Measurements from ENCODE around the gene AIG1.

AIG1 gene

DNA sequence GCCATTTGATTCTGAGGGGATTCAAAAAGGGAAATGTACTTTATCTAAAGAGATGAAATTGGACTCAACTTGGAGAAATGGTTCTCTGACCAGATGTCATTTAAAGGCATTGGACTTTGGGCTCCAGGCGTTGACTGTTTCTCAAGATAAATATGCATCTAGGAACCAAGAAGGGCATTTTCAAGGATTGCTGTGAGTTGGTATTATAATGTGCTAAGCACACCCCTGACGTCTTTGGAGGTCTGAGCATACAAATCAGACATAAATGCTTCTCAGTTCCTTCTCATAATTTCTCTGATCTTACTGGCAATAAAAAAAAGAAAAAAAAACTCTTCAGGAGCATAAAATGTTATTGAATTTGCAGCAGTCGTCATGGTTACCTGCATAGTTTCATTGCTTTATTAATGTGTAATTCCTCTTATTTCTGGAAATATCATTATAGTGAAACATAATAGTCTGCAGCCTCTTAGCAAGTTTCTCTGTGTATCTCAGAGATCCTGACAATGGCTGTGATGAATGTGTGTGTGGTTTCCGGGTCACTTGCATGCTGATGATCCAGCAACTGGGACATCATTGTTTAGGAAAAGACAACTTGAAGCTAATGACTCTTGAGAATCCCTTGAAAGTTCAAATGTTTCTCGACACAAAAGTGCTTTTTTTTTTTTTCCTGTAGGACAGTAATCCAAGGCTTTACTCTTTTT, 136.0 kb downstream of the AIG1 start:
- no peak for DNase-seq (ENCODE audit: low read depth)

DNA sequence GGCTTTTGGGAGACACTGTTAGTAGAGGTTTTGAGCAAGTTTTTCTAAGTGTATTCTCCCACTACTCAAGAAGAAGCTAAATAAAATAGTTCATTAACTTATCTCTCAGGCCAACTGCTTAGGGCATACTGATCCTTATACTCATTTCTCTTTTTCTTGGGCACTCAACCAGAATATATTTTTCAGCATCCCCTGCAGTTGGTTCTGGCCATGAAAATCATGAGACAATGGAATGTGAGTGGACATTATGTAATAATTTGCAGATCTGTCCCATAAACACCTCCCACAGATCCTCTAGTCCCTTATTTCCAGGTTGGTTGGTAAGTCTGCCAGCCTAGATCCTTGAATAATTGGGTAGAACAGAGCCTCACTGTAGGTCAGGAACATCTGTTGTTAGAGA, 136.7 kb downstream of the AIG1 start:
- no peak for DNase-seq (ENCODE audit: low read depth)

DNA sequence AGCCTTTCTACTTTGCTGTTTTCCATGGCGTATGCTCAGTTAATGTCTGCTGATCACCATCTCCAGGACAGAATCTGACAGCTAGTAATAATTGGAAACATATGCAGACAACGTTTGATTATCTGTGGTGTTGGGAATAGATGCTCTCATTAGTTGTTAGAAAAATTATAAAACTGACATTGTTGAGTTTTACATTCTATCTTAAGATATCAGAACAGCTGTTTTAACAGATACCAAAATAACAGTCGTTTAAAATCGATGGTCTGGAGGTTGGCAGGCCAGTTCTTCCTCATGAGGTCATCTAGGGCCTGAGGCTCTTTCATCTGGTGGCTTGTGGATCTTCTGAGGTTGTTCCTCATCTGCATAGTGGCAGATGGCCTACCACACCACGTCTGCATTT, 137.6 kb downstream of the AIG1 start:
- DNase-seq (ENCODE audit: low read depth) = no peak

DNA sequence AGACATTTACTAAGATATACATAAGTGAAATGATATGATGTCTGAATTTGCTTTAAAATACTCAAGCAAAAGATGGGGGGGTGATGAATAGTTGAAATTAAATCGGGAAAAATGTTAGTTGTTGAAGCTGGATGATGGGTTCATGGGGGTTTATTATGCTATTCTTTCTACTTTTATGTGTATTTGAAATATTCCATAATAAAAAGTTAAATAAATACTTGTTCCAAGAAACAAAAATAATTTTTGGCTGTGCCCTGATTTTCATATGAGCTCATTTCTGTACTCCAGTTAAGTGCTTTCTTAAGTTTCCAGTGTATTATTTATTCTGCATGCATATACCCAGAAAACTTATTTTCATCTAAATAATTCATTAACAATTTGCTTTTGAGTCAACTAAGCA, 138.6 kb downstream of the AIG1 start:
- no peak for DNase-seq (ENCODE audit: low read depth)

DNA sequence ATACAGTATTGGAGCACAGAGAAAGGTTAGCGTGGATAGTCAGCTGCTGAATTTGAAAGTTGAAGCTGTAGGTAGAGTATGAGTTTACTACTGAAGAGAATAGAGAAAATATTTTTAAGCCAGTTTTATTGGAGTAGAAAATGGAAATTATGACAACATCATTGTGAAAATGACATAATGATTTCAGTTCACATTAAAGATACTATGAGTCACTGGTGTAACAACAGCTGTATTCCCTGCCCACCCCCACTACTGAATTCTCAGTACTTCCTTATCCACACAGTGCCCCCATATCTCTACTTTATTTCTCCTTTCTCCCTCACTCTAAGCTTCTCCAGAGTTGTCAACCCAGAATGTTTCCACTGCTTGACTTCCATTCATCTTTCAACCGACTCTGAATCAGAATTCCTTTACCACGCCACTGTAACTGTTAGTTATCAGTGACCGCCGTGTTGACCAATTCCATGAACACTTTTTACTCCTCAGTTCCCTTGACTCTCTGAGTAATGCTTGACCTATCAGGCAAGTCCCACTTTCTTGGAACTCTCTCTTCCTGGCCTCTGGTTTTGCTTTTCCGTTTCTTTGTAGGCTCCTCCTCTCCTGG, 139.6 kb downstream of the AIG1 start:
- DNase-seq (ENCODE audit: low read depth) = no peak

DNA sequence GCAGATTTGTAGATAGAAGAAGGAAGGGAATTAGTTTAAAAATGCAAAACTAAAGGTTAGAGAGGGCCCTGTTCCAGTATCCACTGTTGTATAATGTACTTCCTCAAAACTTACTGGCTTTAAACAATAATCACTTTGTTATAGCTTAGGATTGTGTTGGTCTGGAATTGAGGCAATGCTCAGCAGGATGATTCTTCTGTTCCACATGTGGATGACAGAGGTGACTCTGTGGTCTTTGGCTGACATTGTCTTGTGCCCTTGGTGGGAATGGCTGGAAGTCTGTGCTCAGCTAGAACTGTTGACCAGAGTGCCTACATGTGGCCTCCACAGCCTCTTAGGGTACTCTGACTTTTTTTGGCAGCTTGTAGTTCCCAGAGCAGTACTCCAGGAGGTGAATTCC, 143.4 kb downstream of the AIG1 start:
- DNase-seq (ENCODE audit: low read depth) = no peak

DNA sequence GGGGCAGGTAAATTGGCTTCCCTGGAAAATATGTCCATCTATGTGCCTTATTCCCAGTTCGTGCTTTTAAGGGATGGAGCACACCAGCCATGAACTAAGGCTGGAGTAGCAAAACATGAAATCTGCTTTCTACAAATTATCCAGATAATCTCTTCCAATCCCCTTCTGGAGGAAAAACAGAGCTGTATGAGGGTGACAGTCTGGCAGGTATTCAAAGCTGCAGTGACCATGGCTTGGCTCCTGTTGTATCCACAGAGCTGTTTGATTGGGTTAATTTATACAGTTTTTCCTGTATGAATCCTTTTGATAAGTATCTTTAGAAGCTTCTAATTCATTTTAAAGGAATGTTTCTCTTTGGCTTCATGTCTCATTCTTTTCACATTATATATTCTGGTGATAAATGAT, 144.4 kb downstream of the AIG1 start:
- no peak for DNase-seq (ENCODE audit: low read depth)

DNA sequence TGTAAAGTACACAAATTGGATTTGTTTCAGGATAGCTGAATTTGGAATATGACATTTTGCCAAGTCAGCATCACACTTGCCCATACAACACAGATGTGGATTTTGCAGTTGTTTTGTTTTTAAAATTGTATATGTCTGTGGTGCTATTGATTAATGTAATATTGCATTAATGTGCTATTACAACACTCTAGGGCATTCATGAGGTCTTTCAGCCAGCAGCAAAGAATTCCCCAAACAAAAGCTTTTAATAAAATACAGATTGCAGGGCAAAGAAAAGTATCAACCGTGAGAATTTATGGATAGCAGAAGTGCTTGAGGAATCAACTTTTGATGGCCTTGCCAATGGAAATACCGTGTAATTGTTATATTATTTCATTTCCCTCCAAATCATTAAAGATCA, 144.9 kb downstream of the AIG1 start:
- DNase-seq (ENCODE audit: low read depth) = no peak

DNA sequence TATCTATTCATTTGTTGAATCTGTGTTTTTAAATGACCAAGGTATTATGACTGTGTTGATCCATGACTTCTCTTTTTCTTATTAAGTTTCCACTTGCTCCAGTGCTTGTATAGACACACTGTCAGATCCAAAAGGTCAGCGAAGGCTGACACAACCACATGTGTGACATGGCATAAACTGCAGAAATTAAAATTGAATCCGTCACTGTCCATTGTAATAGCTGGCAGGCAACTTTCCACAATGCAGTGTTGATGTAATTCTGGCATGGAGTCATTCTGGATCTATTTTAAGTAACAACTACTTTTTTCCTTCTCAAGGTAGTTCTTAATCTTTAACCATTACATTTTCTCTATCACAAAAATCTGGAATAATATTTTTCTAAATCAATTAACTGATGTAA, 145.3 kb downstream of the AIG1 start:
- no peak for DNase-seq (ENCODE audit: low read depth)

DNA sequence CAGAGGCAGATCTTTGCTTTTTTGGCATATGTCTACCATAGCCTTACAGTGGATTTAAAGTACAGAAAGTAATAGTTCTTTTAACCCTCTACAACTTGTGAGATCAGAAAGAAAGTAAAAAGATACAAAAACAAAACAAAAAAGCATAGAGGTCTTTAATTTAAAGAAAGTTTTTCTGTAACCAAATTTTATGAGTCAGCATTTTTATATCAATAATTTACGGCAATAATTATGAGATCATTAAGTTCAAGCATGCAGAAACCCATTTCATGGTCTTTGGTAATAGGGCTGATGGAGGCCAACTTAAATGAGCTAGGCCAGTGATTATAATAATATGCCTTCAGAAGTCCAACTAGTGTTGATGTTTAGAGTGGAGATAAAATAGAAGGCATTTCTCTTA, 145.9 kb downstream of the AIG1 start:
- DNase-seq (ENCODE audit: low read depth) = no peak

DNA sequence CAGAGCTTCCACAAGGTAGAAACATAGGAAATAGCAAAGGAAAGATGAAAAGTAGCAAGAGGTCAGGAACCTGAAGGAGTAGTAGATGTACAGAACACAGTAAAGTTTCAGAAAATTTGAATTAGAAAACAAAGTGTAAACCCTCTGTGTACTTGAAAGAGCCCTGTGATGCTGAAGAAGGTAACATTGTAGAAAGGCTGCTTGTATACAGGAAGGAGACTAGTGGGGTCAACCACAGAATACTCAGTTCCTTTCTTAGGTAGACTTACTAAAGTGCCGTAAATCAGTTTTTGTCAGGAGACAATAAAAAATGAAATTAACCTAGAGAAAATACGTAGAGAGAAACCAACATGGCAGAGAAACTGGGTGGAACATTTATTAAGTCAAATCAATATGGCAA, 149.7 kb downstream of the AIG1 start:
- DNase-seq (ENCODE audit: low read depth) = no peak

DNA sequence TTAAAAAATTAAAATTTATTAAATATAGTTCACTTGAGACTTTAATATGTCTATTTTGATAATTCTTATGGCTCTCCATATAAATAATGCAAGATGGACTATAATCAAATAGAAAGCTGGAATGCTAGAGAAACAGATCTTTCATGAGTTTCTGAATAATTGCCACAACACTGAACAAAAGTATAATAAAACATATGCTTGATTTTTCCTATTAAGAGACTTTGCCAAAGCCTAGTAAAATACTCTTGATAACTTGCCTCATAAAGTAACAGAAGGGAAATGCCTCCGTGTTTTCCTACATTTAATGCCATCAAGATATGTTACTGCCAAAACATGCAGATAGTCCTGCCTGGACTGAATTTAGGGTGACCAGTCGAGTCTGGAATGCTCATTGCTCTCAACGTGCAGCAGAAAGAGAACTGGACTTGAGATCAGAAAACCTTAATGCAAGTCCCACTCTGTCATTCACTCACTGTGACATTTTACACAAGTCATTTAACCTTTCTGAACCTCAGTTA, 153.2 kb downstream of the AIG1 start:
- no peak for DNase-seq (ENCODE audit: low read depth)

DNA sequence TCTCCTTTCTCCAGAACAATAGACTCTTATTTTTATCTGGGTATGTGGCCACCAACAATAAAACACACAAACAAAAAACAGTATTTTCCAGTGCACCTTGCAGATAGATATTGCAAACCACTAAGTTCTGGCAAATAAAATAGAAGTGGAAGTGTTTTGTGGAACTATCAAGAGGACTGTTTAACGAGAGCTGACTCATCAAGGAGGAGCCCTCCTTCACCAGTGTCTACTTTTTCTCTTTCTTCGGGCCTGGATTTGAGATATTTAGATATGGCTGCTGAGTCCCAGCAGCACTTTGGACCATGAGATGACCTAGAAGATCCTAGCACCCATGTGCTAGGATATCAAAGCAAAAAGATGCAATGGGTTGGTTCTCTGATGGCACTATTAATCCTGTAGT, 154.7 kb downstream of the AIG1 start:
- DNase-seq (ENCODE audit: low read depth) = no peak

DNA sequence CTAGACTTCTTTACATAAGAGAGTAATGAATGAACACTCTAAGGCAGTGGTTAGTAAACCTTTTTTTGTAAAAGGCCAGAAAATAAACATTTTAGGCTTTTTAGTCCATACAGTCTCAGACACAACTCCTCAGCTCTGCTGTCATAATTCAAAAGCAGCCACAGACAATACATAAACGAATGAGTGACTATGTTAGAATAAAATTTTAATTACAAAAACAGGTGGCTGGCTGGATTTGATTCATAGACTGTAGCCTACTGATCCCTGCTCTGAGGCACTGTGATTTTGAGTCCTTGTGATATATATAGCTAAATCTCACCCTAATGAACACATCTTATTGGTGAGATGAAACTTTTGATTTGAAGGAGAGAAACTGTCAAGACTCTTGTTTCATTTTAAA, 155.1 kb downstream of the AIG1 start:
- DNase-seq (ENCODE audit: low read depth) = no peak

DNA sequence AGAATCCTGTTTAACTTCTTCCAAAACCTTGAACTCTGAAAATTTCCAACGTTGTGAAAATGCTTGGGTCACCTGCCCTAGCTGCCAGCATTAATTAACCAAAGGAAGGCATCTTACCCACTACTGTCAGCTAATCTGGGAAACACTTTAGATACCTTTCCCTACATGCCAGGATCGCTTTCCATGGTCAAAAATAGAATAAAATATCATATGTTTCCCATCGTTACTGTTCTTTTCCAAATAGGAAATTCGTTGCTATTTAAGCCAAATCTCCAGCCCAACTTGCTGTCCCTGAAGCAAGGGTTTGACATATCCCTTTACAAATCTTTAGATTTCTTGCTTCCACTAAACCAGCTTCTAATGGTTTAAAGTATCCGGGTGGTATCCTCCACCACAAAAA, 157.5 kb downstream of the AIG1 start:
- no peak for DNase-seq (ENCODE audit: low read depth)

DNA sequence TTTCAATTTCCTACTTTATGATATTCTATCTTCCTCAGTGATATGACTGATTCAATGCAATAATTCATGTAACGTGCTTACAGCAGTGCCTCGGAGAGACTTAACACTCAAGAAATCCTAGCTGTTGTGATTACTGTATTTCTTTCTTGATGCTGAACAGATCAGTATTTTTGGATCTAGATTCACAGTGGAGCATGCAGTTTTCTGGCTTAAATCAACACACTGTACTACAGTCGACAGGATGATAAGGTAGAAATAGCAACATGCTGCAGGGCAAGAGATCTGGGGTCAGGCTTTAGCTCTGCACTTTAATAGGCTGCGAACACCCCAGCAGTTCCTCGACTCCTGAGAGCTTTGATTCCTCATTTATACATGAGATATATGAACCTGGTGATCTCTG, 161.0 kb downstream of the AIG1 start:
- DNase-seq (ENCODE audit: low read depth) = no peak

DNA sequence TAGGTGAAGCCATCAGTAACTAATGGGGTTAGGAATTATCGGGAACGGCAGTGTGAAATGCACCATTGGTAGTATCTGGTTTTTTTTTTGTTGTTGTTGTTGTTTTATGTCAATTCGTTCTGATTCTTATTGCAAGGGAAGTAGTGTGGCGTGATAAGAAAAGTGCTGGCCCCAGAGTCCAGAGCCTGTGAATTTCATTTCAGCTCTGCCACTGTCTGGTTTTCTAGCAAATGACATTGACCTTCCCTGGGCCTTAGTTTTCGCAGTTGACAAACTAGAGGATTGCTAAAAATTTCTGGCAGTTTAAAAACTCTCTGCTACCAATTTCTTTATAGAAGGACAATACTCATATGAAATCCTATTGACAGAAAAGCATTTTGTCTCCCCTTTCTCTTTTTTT, 161.6 kb downstream of the AIG1 start:
- DNase-seq (ENCODE audit: low read depth) = no peak

DNA sequence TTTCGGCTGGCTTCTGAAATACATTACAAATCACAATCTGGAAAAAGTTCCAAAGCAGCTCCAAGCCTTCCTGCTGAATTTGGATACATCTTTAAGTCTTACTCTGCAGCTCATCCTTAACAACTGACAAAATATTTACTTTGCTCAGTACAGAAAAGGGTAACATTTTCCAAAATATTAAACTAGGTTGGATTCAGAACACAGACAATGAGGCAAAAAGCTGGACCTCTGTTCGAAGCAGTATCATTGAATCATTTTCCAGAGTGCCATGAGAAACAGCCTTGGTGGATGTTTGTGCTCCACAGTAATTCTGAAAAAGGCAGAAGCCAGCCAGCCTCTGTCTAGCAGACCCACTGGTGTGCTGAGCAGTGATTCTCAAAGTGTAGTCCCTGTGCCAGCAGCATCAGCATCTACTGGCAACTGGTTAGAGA, 162.1 kb downstream of the AIG1 start:
- no peak for DNase-seq (ENCODE audit: low read depth)

DNA sequence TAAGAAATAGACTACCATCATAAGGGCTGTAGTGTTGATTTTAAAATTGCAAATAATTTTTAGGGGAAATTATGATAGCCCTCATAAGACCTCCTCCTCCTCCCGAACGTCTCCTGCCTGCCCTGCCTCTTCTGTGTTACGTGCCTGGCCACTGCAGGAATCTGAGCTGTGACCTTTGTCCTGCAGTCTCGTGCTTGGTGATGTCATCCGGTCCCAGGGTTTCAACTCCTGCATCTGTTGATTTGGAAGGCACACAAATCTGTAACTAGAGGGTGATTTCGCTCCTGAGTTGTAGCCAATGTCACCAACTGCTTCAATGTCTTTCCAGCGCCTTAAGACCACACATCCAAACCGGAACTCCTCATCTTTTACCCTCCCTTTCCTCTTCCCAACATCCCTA, 163.2 kb downstream of the AIG1 start:
- no peak for DNase-seq (ENCODE audit: low read depth)

DNA sequence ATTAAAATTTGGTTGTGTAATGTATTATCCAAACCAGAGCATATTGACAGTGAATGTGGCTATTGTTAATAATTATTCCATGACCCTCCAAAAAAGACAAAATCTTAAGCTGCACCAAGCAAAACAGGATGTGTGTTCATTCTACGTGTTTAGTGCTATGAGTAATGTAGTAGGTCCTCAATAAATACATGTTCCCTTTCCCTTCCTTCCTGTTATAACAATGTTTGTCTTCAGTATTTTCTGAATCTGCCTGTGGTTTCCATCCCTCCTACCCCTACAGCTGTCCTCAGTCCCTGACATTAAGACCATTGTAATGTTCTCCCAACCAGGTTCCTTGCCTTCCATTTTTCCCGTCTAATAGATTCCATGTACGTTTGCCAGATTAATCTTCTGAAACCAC, 163.8 kb downstream of the AIG1 start:
- no peak for DNase-seq (ENCODE audit: low read depth)

DNA sequence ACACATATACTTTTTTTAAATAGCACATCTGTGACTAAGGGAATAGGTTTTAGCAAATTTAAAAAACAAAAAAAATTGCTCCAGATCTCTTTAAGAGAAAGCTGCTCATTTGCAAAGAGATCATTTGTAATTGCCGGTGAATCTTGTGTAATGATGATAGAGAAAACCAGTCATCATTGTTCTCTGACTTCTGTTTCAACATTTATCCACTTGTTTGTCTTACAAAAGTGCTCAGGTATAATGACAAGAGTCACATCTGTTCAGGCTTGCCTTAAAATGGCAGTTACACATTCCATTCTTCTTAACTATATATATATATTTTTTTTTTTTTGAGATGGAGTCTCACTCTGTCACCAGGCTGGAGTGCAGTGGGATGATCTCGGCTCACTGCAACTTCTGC, 165.2 kb downstream of the AIG1 start:
- DNase-seq (ENCODE audit: low read depth) = no peak

DNA sequence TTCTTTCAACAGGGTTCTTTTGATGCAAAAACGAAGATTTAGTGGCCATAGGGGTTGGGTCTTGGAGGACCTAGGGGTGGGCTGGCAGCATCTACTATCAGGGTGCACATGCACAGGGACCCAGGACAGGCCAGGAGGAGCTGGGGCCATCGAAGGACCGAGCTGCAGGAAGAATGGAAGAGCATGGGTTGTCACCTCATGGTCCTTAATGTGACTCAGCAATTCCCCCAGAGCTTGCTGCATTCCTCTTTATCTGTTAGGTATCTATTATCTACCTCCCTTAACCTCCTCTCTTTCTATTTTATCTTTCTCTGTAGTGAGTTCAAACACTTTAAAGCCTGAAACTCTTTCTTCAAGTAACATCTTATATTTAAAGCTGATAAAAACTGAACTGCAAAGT, 167.0 kb downstream of the AIG1 start:
- no peak for DNase-seq (ENCODE audit: low read depth)

DNA sequence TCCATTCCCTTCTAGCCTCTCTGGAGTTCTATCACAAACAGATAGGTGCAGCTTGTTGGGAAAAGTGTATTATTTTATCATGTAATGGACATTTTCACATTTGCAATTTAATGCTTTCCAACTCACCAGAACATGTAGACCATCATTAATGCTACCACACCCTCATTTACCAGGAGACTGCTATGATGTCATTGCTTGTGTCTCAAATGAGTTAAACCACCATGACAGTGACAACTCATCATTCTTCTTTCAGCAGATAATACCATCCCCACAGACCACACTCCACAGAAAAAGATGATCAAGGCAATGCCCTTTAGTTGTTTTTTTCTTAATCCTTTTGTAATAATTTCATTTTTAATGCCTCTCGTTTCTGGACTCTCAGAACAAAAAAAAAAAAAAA, 168.7 kb downstream of the AIG1 start:
- no peak for DNase-seq (ENCODE audit: low read depth)

DNA sequence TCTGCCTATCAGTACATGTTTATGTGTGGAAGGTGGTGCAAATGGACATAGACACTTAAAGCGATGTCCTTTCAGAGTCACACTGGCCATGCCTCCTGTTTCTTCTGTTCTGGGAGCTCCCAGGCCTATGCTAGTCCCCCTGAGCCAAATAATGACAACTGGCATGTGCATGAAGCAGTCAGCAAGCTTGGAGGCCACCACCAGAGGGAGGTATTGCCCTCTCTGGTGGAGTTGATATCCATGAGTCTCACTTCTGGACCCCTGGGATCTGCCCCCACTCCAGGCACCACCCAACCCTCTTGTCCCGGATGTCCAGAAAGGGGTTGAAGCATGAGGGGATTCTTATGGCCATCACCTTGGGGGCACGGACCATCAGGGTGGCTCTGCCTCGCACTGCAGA, 172.2 kb downstream of the AIG1 start:
- DNase-seq (ENCODE audit: low read depth) = no peak

All from stromal cell of bone marrow (primary cell).